Upper lobe of left lung (tissue), 4 donors: ENCODE measurements around the gene ATG10.

Source experiments
- EP300 ChIP-seq, 4 donors: sonication (generic); formaldehyde crosslinking; IDR thresholded peaks; one replicate each; pipeline ENCODE4 v1.5.1; 2017; ENCODE audit warnings: antibody characterized with exemption in 4 of 4, control low read depth in 2 of 4
- POLR2A ChIP-seq, 4 donors: fragments of 450-650 bp; IDR thresholded peaks; one replicate each; pipeline ENCODE4 v1.5.1; 2016 to 2017; ENCODE audit warnings: antibody characterized with exemption in 4 of 4, mild to moderate bottlenecking in 2 of 4
- POLR2AphosphoS5 ChIP-seq, 2 donors: sonication (generic); formaldehyde crosslinking; IDR thresholded peaks; one replicate each; pipeline ENCODE4 v1.5.1; 2017; ENCODE audit warnings: antibody characterized with exemption in 2 of 2
- TF ChIP-seq, protein P1 (sequence below), 6 experiments: fragments of 450-650 bp in 4 of 6; fragments of 200-600 bp in 2 of 6; sonication (generic) in 2 of 6; IDR thresholded peaks; one replicate each; pipeline ENCODE4 v1.5.1; 2016 to 2019; ENCODE audit warnings: antibody characterized with exemption in 6 of 6

DNA sequence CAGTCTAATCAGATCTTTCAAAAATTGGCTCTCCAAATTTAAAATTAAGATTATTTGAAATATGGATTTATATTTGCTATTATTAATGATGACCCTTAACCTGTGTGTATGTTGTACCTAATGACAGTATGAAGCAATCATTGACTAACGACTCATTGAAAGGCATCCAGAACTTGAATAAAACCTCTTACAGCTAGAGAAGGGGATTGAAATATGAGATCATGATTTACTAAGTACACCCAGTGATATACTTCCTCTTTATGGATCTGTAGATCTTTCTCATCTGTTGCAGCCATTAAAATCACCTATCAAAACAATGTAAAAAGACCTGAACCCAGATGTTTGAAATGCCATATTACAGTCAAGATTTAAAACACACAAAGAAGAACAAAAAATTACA is 179.8 kb downstream of the ATG10 start:
- TF ChIP-seq, protein P1, sequence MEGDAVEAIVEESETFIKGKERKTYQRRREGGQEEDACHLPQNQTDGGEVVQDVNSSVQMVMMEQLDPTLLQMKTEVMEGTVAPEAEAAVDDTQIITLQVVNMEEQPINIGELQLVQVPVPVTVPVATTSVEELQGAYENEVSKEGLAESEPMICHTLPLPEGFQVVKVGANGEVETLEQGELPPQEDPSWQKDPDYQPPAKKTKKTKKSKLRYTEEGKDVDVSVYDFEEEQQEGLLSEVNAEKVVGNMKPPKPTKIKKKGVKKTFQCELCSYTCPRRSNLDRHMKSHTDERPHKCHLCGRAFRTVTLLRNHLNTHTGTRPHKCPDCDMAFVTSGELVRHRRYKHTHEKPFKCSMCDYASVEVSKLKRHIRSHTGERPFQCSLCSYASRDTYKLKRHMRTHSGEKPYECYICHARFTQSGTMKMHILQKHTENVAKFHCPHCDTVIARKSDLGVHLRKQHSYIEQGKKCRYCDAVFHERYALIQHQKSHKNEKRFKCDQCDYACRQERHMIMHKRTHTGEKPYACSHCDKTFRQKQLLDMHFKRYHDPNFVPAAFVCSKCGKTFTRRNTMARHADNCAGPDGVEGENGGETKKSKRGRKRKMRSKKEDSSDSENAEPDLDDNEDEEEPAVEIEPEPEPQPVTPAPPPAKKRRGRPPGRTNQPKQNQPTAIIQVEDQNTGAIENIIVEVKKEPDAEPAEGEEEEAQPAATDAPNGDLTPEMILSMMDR (IDR thresholded peaks at IDR 0.05), result no peak
- TF ChIP-seq POLR2A (IDR thresholded peaks at IDR 0.05), result no peak
- TF ChIP-seq POLR2AphosphoS5 (IDR thresholded peaks at IDR 0.05), result no peak
- TF ChIP-seq EP300 (IDR thresholded peaks at IDR 0.05), result no peak
